WTC11 (cell line): Measurements from ENCODE around the gene DCTN5.

Experiments used
- ATF1 ChIP-seq: sonication (generic); formaldehyde crosslinking; IDR thresholded peaks from 2 replicates; pipeline ENCODE4 v1.8.1; 2023; ENCODE audit warnings: mild to moderate bottlenecking, moderate library complexity, missing genetic modification reagents
- ETV6 ChIP-seq: sonication (generic); formaldehyde crosslinking; IDR thresholded peaks from 2 replicates; pipeline ENCODE4 v1.8.1; 2022; ENCODE audit warnings: mild to moderate bottlenecking, missing genetic modification reagents
- GABPB1 ChIP-seq: sonication (generic); formaldehyde crosslinking; IDR thresholded peaks from 2 replicates; pipeline ENCODE4 v1.8.1; 2023; ENCODE audit warnings: mild to moderate bottlenecking, missing genetic modification reagents
- NR2C2 ChIP-seq: sonication (generic); formaldehyde crosslinking; IDR thresholded peaks from 2 replicates; pipeline ENCODE4 v1.8.0; 2022; ENCODE audit warnings: mild to moderate bottlenecking, missing genetic modification reagents
- NR3C1 ChIP-seq: sonication (generic); formaldehyde crosslinking; conservative IDR thresholded peaks from 2 replicates; pipeline ENCODE4 v1.8.1; 2023; ENCODE audit warnings: low read depth, mild to moderate bottlenecking, missing genetic modification reagents
- ZNF232 ChIP-seq: sonication (generic); formaldehyde crosslinking; IDR thresholded peaks from 2 replicates; pipeline ENCODE4 v1.8.0; 2022; ENCODE audit warnings: mild to moderate bottlenecking, missing genetic modification reagents
- ZNF416 ChIP-seq: fragments of 250-450 bp; sonication (Bioruptor Pico); IDR thresholded peaks from 2 replicates; pipeline ENCODE4 v1.9.0; 2021; ENCODE audit warnings: mild to moderate bottlenecking, inconsistent platforms
- TF ChIP-seq, protein P1 (sequence below): fragments of 200-600 bp; IDR thresholded peaks from 2 replicates; pipeline ENCODE4 v1.8.0; 2022; ENCODE audit warnings: antibody characterized with exemption
- TF ChIP-seq, protein P2 (sequence below): sonication (generic); formaldehyde crosslinking; IDR thresholded peaks from 2 replicates; pipeline ENCODE4 v1.8.0; 2022; ENCODE audit warnings: mild to moderate bottlenecking, missing genetic modification reagents
- TF ChIP-seq, protein P3 (sequence below): sonication (generic); formaldehyde crosslinking; IDR thresholded peaks from 2 replicates; pipeline ENCODE4 v1.8.1; 2023; ENCODE audit warnings: mild to moderate bottlenecking, missing genetic modification reagents, moderate library complexity
- TF ChIP-seq, protein P4 (sequence below): sonication (generic); formaldehyde crosslinking; IDR thresholded peaks from 2 replicates; pipeline ENCODE4 v1.8.0; 2022; ENCODE audit warnings: mild to moderate bottlenecking, missing genetic modification reagents
- TF ChIP-seq, protein P5 (sequence below): sonication (generic); formaldehyde crosslinking; IDR thresholded peaks from 2 replicates; pipeline ENCODE4 v1.8.1; 2022; ENCODE audit warnings: low read depth, mild to moderate bottlenecking, moderate library complexity, missing genetic modification reagents, borderline replicate concordance
- TF ChIP-seq, protein P6 (sequence below): sonication (generic); formaldehyde crosslinking; conservative IDR thresholded peaks from 2 replicates; pipeline ENCODE4 v1.8.1; 2022; ENCODE audit warnings: mild to moderate bottlenecking, missing genetic modification reagents
- TF ChIP-seq, protein P7 (sequence below): sonication (generic); formaldehyde crosslinking; IDR thresholded peaks from 2 replicates; pipeline ENCODE4 v1.8.1; 2022; ENCODE audit warnings: low read depth, missing genetic modification reagents, borderline replicate concordance

DNA sequence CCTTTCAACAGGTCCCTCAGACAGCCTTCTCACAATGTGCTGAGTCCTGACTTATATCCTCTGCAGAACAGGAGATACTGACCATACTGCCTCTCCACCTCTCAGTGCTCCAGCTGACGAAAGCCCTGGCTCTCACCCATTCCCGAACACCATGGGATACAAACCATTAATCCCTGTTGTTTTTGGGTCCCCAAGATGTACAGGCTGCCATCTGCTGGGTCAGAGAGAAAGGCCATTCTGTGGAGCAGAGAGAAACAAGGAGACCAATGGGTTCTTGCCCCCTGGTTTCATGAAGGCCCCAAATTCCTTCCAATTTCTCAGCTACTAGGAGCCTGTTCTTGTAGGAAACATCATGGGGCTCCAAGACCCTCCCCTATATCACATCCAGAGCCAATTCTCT is 68.7 kb downstream of the DCTN5 start:
- TF ChIP-seq, protein P1, sequence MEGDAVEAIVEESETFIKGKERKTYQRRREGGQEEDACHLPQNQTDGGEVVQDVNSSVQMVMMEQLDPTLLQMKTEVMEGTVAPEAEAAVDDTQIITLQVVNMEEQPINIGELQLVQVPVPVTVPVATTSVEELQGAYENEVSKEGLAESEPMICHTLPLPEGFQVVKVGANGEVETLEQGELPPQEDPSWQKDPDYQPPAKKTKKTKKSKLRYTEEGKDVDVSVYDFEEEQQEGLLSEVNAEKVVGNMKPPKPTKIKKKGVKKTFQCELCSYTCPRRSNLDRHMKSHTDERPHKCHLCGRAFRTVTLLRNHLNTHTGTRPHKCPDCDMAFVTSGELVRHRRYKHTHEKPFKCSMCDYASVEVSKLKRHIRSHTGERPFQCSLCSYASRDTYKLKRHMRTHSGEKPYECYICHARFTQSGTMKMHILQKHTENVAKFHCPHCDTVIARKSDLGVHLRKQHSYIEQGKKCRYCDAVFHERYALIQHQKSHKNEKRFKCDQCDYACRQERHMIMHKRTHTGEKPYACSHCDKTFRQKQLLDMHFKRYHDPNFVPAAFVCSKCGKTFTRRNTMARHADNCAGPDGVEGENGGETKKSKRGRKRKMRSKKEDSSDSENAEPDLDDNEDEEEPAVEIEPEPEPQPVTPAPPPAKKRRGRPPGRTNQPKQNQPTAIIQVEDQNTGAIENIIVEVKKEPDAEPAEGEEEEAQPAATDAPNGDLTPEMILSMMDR: no peak
- TF ChIP-seq GABPB1 (CRISPR knock-in tag) (no peak), NR2C2 (CRISPR knock-in tag) (no peak), ZNF232 (no peak), ATF1 (CRISPR knock-in tag) (no peak), ETV6 (no peak), NR3C1 (no peak), ZNF416 (CRISPR knock-in tag) (no peak)
- TF ChIP-seq, protein P2, sequence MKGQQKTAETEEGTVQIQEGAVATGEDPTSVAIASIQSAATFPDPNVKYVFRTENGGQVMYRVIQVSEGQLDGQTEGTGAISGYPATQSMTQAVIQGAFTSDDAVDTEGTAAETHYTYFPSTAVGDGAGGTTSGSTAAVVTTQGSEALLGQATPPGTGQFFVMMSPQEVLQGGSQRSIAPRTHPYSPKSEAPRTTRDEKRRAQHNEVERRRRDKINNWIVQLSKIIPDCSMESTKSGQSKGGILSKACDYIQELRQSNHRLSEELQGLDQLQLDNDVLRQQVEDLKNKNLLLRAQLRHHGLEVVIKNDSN (CRISPR knock-in tag): no peak
- TF ChIP-seq, protein P3, sequence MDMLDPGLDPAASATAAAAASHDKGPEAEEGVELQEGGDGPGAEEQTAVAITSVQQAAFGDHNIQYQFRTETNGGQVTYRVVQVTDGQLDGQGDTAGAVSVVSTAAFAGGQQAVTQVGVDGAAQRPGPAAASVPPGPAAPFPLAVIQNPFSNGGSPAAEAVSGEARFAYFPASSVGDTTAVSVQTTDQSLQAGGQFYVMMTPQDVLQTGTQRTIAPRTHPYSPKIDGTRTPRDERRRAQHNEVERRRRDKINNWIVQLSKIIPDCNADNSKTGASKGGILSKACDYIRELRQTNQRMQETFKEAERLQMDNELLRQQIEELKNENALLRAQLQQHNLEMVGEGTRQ: no peak
- TF ChIP-seq, protein P4, sequence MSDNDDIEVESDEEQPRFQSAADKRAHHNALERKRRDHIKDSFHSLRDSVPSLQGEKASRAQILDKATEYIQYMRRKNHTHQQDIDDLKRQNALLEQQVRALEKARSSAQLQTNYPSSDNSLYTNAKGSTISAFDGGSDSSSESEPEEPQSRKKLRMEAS (CRISPR knock-in tag): no peak
- TF ChIP-seq, protein P5, sequence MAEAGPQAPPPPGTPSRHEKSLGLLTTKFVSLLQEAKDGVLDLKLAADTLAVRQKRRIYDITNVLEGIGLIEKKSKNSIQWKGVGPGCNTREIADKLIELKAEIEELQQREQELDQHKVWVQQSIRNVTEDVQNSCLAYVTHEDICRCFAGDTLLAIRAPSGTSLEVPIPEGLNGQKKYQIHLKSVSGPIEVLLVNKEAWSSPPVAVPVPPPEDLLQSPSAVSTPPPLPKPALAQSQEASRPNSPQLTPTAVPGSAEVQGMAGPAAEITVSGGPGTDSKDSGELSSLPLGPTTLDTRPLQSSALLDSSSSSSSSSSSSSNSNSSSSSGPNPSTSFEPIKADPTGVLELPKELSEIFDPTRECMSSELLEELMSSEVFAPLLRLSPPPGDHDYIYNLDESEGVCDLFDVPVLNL (CRISPR knock-in tag): no peak
- TF ChIP-seq, protein P6, sequence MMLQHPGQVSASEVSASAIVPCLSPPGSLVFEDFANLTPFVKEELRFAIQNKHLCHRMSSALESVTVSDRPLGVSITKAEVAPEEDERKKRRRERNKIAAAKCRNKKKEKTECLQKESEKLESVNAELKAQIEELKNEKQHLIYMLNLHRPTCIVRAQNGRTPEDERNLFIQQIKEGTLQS (CRISPR knock-in tag): no peak
- TF ChIP-seq, protein P7, sequence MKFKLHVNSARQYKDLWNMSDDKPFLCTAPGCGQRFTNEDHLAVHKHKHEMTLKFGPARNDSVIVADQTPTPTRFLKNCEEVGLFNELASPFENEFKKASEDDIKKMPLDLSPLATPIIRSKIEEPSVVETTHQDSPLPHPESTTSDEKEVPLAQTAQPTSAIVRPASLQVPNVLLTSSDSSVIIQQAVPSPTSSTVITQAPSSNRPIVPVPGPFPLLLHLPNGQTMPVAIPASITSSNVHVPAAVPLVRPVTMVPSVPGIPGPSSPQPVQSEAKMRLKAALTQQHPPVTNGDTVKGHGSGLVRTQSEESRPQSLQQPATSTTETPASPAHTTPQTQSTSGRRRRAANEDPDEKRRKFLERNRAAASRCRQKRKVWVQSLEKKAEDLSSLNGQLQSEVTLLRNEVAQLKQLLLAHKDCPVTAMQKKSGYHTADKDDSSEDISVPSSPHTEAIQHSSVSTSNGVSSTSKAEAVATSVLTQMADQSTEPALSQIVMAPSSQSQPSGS (CRISPR knock-in tag): no peak
